ENCODE data around the gene MAL.

DNA sequence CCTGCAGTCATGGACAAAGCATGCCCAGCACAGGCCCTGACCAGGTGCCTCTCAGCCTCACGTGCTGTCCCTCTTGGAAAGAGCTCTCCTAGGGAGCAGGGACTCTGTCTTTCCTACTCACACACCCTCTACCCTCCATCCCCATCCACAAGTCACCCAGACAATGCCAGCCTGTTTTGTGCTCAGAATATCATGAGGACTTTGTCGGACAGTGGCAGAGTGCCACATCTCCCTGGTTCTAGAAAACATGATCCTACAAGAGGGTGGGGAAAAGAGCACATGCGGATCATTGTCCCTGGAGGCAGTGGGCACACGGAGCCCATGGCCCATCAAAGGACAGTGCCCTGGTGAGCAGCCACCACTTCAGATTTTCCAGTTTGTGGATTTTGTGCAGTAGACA, 3.7 kb upstream of the MAL start:
- TF ChIP-seq CTCF (IDR thresholded peaks at IDR 0.05): no peak
- no peak for TF ChIP-seq POLR2A (IDR thresholded peaks at IDR 0.05)

Measured in tibial nerve (tissue), 3 donors.